HG03039 (cell line): ENCODE data around the gene CEACAM3.
A peak's percentile ranks its signal among the peaks of the same experiment; 100 is the strongest.

ENCODE experiments used
- ATAC-seq: cut with Tn5 transposase; IDR thresholded peaks from one replicate; pipeline ENCODE4 v1.9.1; 2021; ENCODE audit warnings: mild to moderate bottlenecking, moderate library complexity; ENCODE audit not compliant: unreplicated experiment

The CEACAM3 gene

DNA sequence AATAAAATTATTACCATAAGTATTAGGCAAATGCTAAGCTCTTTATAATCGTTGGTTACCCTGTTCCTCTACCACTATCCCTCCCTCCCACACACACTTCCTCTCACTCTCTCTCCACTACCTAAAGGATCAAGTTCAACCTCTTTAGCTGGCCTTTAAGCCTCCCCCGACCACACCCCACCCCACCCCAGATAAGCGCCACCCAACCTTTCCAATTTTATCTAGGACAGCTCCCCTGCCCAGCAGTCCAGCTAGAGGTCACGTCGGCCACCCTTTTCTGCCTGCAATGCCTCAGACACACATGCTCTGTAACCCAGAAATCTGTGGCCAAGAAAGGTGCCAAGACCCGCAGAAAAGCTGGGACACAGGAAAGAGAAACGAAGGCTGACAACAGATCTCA, 47.0 kb downstream of the CEACAM3 start:
- no peak for ATAC-seq

DNA sequence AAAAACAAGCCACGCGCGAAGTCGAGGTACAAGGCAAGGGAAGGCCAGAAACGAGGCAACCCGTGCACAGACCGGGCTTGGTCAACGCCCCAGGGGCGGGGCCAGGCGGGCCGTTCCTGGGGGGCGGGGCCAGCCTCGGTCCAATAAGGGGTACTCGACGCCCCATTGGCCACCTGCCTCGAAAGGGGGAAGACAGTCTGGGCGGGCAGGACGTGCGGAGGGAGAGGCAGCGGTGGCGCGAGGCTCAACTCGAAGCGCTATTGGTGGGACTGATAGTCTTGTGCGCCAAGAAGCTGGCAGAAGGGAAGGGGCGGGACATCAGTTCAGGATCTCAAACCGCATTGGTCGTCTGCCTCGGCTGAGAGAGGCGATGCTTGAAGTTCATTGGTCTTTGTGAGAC, 48.2 kb downstream of the CEACAM3 start, which contains the start of gene LYPD4:
LYPD4 (minus strand) TSS at position 83 of the 400 bp plus-strand sequence. CDS start 5,398 bp downstream, outside the sequence.
- ATAC-seq = no peak

DNA sequence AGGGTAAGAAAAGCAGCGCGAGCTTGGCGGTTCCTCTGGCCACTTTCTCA, 48.4 kb downstream of the CEACAM3 start, which contains the start of gene DMRTC2:
DMRTC2 (plus strand) TSS at position 42 of the 50 bp plus-strand sequence. CDS start 2,387 bp downstream, outside the sequence.
- ATAC-seq = no peak

DNA sequence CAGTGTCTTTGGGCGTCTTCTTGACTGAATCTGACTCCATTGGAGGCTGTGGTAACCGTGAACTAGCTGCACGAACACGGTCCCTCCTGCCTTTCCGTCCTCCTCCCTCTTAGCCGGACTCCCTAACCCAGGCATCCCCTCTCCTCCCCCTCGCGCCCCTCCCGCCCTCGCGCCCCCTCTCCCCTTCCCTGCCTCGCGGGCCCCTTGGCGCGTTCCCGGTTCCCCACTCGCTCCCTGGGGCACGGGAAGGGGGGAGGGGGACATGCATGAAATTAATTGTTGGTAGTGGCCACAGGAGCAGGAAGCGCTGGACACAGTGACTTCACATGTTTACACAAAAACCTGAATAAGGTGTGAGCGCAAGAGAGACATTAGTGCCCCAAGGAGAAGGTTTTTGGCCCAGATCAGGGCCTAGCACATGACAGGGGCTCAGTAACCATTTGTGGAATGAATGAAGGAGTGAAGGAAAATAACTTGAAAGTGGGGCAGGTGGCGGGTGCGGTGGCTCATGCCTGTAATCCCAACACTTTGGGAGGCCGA, 48.7 kb downstream of the CEACAM3 start:
- ATAC-seq = no peak

DNA sequence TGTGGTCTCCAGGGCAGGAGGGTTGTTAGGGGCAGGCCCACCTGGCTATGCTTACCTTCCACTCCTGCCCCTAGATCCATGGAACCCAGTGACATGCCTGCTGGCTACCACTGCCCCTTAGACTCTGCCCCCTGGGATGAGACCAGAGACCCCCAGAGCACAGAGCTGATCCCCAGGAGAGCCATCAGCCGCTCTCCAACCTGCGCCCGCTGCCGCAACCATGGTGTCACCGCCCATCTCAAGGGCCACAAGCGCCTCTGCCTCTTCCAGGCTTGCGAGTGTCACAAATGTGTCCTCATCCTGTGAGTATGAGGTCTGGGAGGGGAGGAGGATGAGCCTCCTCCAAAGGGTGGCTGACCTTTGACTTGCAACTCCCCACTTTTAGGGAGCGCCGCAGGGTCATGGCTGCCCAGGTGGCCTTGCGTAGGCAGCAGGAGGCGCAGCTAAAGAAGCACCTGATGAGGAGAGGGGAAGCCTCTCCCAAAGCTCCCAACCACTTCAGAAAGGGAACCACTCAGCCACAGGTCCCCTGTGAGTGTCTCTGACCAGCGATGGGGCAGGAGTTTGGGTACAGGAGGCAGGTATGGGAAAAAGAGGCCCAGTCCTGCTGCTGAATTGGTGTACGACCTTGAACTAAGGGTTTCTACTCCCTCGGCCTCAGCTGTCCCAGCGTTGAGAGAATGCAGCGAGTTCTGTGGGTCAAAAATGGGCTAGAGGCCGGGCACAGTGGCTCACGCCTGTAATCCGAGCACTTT, 51.1 kb downstream of the CEACAM3 start:
- ATAC-seq = no peak

DNA sequence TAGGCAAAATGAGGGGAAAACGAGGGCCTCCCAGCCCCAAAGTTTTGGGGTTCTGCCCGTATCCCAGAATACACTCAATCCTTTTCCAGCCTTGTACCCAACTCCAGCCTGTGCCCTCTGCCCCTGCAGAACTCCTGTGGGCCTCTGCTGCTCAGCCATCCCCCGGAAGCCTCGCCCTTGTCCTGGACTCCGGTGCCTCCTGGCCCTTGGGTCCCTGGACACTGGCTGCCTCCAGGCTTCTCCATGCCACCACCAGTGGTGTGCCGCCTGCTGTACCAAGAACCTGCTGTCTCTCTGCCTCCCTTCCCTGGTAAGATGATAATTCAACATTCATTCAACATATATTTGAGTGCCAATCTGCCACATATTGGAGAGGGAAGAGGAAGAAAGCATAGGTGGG, 52.3 kb downstream of the CEACAM3 start:
- no peak for ATAC-seq

DNA sequence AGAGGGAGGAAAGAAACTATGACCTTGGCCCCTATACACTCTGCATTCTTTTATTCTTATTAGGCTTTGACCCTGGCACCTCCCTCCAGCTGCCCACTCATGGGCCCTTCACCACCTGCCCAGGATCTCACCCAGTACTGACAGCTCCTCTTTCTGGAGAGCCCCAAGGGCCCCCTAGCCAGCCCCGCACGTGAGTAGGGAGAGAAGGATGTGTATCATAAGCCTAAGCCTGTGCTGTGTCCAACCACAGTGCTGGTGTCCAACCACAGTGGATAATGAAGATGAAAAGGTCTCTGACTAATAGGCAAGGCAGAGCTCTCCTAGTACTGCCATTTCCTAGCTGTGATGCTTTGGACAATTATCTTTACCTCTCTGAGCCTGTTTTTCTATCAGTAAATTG, 52.7 kb downstream of the CEACAM3 start:
- no peak for ATAC-seq

DNA sequence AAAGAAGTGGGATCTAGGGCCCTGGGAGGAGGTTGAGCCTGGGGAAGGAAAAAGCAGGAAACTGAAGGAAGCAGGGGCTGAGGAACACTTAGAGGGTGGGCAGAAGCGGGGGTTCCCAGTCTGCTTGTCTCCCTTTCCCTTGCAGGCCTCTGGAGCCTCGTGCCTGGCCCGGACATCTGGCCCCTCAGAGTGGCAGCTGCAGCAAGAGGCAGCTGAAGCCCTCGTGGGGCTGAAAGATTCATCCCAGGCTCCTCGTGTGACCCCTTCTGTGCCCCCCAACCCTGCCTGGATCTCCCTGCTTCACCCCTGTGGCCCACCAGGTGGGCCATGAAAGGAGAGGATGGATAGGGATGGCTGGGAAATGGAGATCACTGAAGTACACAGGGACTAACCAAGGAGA, 54.0 kb downstream of the CEACAM3 start:
- no peak for ATAC-seq

DNA sequence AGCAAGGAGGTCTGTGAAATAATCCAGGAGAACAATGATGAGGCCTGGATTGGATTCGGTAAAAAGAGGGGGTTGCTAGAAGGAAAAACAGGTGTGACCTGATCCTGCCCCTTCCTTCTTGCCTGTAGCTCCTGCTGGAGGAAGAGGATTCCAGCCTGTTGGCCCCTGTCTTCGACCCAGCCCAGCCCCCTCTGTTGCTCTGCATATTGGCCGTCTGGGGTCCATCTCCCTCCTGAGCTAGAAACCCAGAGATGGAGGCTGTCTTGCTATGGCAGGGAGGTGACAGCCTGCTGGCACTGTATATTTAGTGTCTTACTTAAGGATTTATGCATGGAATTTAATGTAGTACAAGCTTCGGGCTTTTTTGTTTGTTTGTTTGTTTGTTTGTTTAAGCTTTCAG, 55.1 kb downstream of the CEACAM3 start:
- ATAC-seq = no peak

DNA sequence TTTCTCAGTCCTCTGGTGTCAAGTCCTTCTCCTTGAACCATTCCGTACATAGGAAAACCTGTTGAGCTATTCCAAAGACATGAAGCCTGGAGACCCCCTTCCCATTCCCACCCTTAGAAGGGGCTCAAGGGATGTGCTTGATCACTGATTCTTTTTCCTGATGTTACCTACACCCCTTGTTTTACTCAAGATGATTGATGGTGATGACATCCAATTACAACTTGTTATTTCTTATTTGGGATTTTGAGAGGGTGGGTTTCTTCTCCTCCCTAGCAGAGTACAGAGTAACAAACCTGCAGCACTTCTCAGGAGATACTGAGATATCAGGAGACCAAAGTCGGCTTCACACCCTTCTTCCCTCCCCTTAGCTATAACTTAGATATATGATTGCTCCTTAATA, 57.0 kb downstream of the CEACAM3 start:
- ATAC-seq = no peak

DNA sequence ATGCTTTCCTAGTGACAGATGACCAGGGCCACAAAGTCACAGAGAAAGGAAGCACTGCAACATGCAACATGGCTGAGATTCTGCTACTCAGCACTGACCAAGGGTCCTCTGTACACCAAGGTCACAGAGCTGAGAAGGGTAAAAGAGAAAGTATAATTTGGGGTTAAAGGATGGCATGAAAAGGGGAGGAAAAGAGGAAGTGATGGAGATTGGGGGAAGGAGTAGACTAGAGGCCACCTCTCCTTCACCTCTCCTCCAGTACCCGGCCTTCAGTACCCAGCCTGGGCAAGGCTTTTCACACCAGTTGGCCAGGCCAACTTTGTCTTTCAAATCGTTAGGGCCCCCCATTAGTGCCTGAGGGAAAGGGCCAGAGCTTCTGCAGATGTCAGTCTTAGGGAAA, 57.4 kb downstream of the CEACAM3 start:
- no peak for ATAC-seq

DNA sequence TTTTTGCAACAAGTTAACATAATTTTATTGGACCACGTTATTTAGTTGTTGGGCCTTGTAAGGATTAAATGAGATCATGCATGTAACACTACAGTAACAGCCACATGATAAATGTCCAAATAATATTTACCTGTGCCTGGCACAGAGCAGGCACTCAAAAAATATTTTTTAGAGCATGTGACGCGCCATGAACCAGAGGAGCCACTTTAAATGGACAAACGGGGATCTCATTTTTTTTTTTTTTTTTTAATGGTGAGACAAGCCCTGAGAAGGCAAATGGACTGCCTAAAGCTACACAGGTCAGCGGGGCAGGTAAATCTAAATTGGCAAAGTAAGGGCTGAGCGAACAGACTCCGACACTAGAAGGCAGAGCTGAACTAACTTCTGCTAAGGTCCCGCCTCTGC, 62.8 kb downstream of the CEACAM3 start:
- no peak for ATAC-seq

DNA sequence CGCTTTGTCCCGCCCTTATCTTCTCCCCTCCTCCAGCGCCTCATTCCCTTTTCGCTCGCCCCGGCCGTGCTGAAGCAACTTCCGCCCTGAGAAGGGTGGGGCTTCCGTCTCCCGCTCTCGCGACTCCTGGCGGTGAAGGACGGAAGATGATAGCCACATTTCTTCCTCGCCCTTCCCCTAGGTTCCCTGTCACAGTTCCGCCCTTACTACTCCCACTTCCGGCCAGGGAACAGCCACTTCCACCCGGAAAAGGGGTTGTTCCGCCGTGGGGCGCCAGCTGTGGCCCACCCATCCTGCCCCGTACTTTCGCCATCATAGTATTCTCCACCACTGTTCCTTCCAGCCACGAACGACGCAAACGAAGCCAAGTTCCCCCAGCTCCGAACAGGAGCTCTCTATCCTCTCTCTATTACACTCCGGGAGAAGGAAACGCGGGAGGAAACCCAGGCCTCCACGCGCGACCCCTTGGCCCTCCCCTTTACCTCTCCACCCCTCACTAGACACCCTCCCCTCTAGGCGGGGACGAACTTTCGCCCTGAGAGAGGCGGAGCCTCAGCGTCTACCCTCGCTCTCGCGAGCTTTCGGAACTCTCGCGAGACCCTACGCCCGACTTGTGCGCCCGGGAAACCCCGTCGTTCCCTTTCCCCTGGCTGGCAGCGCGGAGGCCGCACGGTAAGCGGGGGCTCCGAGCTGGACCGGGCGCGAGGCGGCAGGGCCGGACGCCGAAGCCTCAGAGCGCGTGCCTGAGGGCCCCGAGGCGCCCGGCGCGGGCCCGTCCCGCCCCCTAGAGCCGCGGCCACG, 63.4 kb downstream of the CEACAM3 start, which contains the start of gene RPS19:
RPS19 (plus strand) TSS at position 638 of the 801 bp plus-strand sequence. CDS start 520 bp downstream, outside the sequence.
- peak; percentile 81 for ATAC-seq

DNA sequence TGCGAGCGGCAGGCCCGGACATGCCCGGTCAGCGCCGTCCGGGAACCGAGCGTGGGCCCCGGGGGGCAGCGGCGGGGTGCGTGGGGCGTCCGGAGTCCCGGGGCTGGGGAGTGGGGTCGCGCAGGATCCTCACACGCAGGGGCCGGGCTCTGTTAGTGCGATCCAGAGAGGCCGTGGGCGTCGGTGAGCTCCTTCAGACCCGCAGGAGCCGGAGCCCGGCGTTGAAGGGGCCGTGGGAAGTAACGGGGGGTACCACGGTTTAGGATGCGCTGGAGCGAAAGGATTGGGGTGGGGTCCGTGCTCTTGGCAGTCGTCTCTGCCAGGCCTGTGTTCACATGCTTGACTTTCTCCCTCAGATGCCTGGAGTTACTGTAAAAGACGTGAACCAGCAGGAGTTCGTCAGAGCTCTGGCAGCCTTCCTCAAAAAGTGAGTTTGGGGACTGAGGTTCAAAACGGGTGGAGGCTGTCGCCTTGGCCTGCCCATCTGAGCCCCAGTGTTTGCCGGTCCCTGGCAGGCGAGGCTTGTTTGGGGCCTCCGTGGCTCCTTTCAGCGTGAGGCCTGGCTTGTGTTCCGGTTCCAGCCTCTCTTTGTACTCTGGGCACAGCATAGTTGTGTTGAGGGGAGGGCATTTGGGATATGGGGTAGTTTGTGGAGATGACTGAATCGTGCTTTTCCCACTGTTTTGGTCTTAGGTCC, 64.2 kb downstream of the CEACAM3 start:
- no peak for ATAC-seq
